ENCODE results near the gene CCDC110. TPM values are rescaled to one million over a fixed set of nuclear protein-coding genes. Genes with fewer than 3 reads are reported as not detected.
A peak's percentile ranks its signal among the peaks of the same experiment; 100 is the strongest.

Gene CCDC110
- total and polyA plus RNA-seq, 11 donors = 0.19 to 2.6 (median 0.98) TPM

DNA sequence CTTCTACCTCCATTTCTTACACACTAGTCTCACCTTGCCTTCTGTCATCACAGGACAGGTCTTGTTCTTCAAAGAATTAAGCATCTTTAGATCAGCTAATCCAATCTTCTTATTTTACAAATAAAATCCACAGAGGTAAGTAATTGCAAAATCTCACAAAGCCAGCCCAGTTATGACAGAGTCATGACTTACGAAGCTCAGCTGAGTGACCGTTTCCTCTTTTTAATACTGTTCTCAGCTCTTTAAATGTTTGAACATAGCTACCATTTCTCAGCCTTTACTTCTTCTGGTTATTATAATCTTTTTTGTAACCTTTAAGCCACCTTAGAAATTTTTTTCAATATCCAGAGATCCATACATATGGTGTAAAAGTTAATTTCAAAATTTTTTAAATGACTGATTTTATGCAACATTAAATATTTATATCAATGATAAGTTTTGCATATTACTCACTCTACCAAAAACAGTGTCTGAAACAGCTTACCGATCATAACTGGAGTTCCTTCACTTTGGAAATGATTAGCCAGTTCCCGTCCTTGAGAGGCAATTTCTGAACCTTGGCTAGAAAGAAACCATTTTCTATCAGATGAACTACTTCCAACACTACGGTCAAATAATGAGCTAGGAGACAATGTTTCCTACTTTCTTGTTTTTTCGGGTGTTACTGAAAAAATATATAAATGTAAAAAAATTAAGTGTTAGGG, 66.1 kb downstream of the CCDC110 start:
- H3K9me3 ChIP-seq = peaks cover 0 to 6% (median 0%) of the 10 kb centered on the region in 12 donors
- DNase-seq (no peak), ATAC-seq (no peak)
- H3K4me1 ChIP-seq = no peaks in the 10 kb centered on the region
- intact Hi-C loops (cut with DNase I) = no loop called here
- WGBS, 4 donors = 93 to 95% (median 94%) methylated on average over 6 of the region's 6 CpGs
- H3K4me3 ChIP-seq = no peak overlapping the region
- peaks cover 0 to 100% (median 88%) of the 10 kb centered on the region in 9 donors for H3K36me3 ChIP-seq
- no peaks in the 10 kb centered on the region for H3K27me3 ChIP-seq
- peak overlapping the region in 1 of 12 donors; percentile 69 for H3K27ac ChIP-seq
- no peak for TF ChIP-seq POLR2A (IDR thresholded peaks at IDR 0.05)
- TF ChIP-seq, protein P1, sequence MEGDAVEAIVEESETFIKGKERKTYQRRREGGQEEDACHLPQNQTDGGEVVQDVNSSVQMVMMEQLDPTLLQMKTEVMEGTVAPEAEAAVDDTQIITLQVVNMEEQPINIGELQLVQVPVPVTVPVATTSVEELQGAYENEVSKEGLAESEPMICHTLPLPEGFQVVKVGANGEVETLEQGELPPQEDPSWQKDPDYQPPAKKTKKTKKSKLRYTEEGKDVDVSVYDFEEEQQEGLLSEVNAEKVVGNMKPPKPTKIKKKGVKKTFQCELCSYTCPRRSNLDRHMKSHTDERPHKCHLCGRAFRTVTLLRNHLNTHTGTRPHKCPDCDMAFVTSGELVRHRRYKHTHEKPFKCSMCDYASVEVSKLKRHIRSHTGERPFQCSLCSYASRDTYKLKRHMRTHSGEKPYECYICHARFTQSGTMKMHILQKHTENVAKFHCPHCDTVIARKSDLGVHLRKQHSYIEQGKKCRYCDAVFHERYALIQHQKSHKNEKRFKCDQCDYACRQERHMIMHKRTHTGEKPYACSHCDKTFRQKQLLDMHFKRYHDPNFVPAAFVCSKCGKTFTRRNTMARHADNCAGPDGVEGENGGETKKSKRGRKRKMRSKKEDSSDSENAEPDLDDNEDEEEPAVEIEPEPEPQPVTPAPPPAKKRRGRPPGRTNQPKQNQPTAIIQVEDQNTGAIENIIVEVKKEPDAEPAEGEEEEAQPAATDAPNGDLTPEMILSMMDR (IDR thresholded peaks at IDR 0.05) = no peak

DNA sequence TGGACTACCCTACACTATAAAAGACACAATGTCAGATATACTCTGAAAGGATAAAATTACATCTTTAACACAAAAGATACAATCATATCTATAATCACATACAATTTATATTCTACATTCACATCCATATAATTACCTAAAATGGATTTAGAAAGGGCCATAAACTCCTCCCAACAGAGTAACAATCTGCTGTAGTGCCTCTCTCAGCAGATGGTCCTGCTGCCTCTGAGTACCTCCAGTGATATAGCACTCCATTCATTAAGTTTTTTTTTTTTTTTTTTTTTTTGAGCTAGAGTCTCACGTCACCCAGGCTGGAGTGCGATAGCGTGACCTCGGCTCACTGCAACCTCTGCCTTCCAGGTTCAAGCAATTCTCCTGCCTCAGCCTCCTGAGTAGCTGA, 67.5 kb downstream of the CCDC110 start:
- peaks cover 0 to 13% (median 5%) of the 10 kb centered on the region in 12 donors for H3K4me1 ChIP-seq
- no peak for ATAC-seq
- no peak overlapping the region for H3K27ac ChIP-seq
- no peaks in the 10 kb centered on the region for H3K9me3 ChIP-seq
- TF ChIP-seq, protein P1 (IDR thresholded peaks at IDR 0.05) = no peak
- H3K27me3 ChIP-seq = no peaks in the 10 kb centered on the region
- H3K4me3 ChIP-seq = no peak overlapping the region
- intact Hi-C loops (cut with DNase I) = no loop called here
- 92 to 96% (median 93%) methylated on average over 4 of the region's 4 CpGs for WGBS, 4 donors
- DNase-seq = no peak
- H3K36me3 ChIP-seq = peaks cover 0 to 100% (median 94%) of the 10 kb centered on the region in 9 donors

DNA sequence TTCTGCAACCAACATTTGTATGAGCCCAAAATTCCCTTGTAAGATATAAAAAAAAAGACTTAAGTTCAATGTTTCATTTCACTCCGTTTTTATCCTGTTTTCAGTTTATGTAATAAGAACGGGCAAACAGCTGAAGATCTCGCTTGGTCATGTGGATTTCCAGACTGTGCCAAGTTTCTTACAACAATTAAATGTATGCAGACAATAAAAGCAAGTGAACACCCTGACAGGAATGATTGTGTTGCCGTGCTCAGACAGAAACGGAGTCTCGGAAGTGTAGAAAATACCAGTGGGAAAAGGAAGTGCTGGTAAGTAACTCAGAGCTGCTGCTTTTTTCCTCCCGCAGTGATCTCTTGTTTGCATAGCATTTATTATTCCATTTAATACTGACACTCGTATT, 72.1 kb downstream of the CCDC110 start:
- intact Hi-C loops (cut with DNase I) = loop anchor here in 7 of 10 donors (5.0 to 10.0 kb wide), 5 partner anchors 185 to 195 kb away; partner anchors contain the start of genes SNX25 (in 3 of the 7) and CFAP97 (in 2 of the 7)
- H3K27ac ChIP-seq = peak overlapping the region in 1 of 12 donors; percentile 16
- no peaks in the 10 kb centered on the region for H3K9me3 ChIP-seq
- peaks cover 0 to 45% (median 26%) of the 10 kb centered on the region in 12 donors for H3K4me1 ChIP-seq
- ATAC-seq = no peak
- no peak for DNase-seq
- H3K36me3 ChIP-seq = peaks cover 0 to 65% (median 55%) of the 10 kb centered on the region in 9 donors
- WGBS, 4 donors = 52 to 61% (median 55%) methylated on average over 8 of the region's 8 CpGs
- H3K27me3 ChIP-seq = no peaks in the 10 kb centered on the region
- no peak overlapping the region for H3K4me3 ChIP-seq
- TF ChIP-seq POLR2A (IDR thresholded peaks at IDR 0.05) = no peak
- TF ChIP-seq, protein P1 (IDR thresholded peaks at IDR 0.05) = no peak

DNA sequence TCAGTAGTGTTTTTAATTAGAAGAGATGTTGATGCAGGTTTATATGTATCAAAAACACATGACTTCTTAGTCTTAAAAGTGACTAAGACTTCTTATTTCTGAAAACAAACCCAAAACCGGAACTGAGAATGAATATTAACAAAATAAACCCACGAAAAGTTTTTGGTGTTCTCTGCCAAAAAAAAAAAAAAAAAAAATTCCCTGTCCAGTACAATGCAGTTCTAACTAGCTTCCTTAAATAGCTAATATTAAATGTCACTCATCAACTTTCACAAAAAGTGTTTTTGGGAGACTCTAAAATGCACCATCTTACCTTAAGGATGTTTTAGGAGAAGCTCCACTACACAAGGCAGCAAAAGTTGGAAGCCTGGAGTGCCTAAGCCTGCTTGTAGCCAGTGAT, 72.9 kb downstream of the CCDC110 start:
- TF ChIP-seq, protein P1 (IDR thresholded peaks at IDR 0.05) = no peak
- TF ChIP-seq POLR2A (IDR thresholded peaks at IDR 0.05) = no peak
- WGBS, 4 donors = 31 to 52% (median 38%) methylated on average over 2 of the region's 2 CpGs
- peaks cover 0 to 56% (median 48%) of the 10 kb centered on the region in 9 donors for H3K36me3 ChIP-seq
- intact Hi-C loops (cut with DNase I) = loop anchor here in 7 of 10 donors (5.0 to 10.0 kb wide), 5 partner anchors 184 to 196 kb away; partner anchors contain the start of genes SNX25 (in 3 of the 7) and CFAP97 (in 2 of the 7)
- H3K27ac ChIP-seq = peak overlapping the region in 3 of 12 donors; percentile 5 to 100 (median 21)
- no peaks in the 10 kb centered on the region for H3K27me3 ChIP-seq
- DNase-seq (no peak), ATAC-seq (no peak)
- H3K9me3 ChIP-seq = no peaks in the 10 kb centered on the region
- no peak overlapping the region for H3K4me3 ChIP-seq
- peaks cover 0 to 46% (median 26%) of the 10 kb centered on the region in 12 donors for H3K4me1 ChIP-seq

Measured in heart left ventricle (tissue), 16 donors.